HG03175 (cell line): Measurements from ENCODE around the gene DDX4.
"Not testable (repeated sequence)": the region's sequence is repeated elsewhere in the genome, so short reads cannot be mapped to it uniquely, and the experiment has no call there.

Experiments
- ATAC-seq: cut with Tn5 transposase; IDR thresholded peaks from one replicate; pipeline ENCODE4 v1.9.1; 2021; ENCODE audit warnings: mild to moderate bottlenecking, moderate library complexity; ENCODE audit not compliant: unreplicated experiment

DDX4 gene

GRCh38 chr5:55737793-55738192 lies at the start of gene DDX4:
DDX4 (plus strand) TSS chr5:55738061; CDS start chr5:55738964, 903 bp downstream.
- no peak for ATAC-seq

- no peak for ATAC-seq
Observed at GRCh38 chr5:55691265-55692105, 46.4 kb upstream of the DDX4 start.

- no peak for ATAC-seq
Observed at GRCh38 chr5:55692106-55692417, 45.8 kb upstream of the DDX4 start.

- no peak for ATAC-seq
Observed at GRCh38 chr5:55692509-55692908, 45.4 kb upstream of the DDX4 start.

- ATAC-seq: no peak
Observed at GRCh38 chr5:55694152-55694830, 43.6 kb upstream of the DDX4 start.

- not testable (repeated sequence) for ATAC-seq
Observed at GRCh38 chr5:55696704-55697103, 41.2 kb upstream of the DDX4 start.

GRCh38 chr5:55699041-55699688 lies 38.7 kb upstream of the DDX4 start:
- no peak for ATAC-seq

GRCh38 chr5:55700745-55701144 lies 37.1 kb upstream of the DDX4 start:
- no peak for ATAC-seq

GRCh38 chr5:55701462-55702103 lies 36.3 kb upstream of the DDX4 start:
- ATAC-seq: no peak

- ATAC-seq: no peak
Observed at GRCh38 chr5:55702598-55703345, 35.1 kb upstream of the DDX4 start.

GRCh38 chr5:55706230-55706629 lies 31.6 kb upstream of the DDX4 start:
- ATAC-seq: no peak

GRCh38 chr5:55708732-55709131 lies 29.1 kb upstream of the DDX4 start:
- ATAC-seq: no peak

- ATAC-seq: no peak
Observed at GRCh38 chr5:55711507-55712022, 26.3 kb upstream of the DDX4 start.

- peak; percentile 100 for ATAC-seq
Observed at GRCh38 chr5:55712023-55712859, 25.6 kb upstream of the DDX4 start, which contains the start of gene SLC38A9. SLC38A9 (minus strand) TSS chr5:55712324; CDS start chr5:55697958, 14,366 bp downstream.

GRCh38 chr5:55713871-55714270 lies 24.0 kb upstream of the DDX4 start:
- no peak for ATAC-seq

- no peak for ATAC-seq
Observed at GRCh38 chr5:55714339-55714738, 23.5 kb upstream of the DDX4 start.

GRCh38 chr5:55714749-55715148 lies 23.1 kb upstream of the DDX4 start:
- ATAC-seq: no peak

- ATAC-seq: no peak
Observed at GRCh38 chr5:55715519-55716078, 22.3 kb upstream of the DDX4 start.

GRCh38 chr5:55719026-55719425 lies 18.8 kb upstream of the DDX4 start:
- ATAC-seq: not testable (repeated sequence)
